ENCODE measurements around the gene RASGEF1B.
A peak's percentile ranks its signal among the peaks of the same experiment; 100 is the strongest.
"Not testable (repeated sequence)": the region's sequence is repeated elsewhere in the genome, so short reads cannot be mapped to it uniquely, and the experiment has no call there.

The RASGEF1B gene

GRCh38 chr4:81429031-81429430 lies 42.7 kb downstream of the RASGEF1B start:
- DNase-seq = no peak

- no peak for DNase-seq
Measured at GRCh38 chr4:81428002-81428401, 43.7 kb downstream of the RASGEF1B start.

DNA sequence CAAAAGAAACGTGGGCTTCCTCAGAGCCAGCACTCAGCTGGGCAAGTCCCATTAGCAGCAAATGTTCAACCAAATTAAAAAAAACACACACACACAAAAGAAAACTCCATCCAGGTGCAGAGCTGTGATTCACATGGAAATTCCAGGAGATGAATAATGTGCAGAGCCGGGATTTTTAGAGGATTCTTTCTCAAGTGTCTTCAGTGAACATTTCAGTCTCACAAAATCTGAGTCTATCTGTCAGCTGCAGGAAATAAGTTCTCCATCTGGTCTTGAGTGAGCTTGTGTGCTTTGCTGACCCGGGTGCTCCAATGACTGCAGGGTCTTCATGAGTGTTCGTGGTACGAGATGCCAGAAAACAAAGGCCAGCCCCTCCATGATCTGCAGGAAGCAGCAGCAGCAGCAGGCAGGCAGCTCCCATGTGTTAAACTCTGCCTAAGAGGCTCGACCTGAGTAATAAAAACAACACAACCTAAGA lies 44.3 kb downstream of the RASGEF1B start:
- DNase-seq = no peak

- DNase-seq = no peak
Measured at GRCh38 chr4:81426770-81427289, 44.9 kb downstream of the RASGEF1B start.

DNA sequence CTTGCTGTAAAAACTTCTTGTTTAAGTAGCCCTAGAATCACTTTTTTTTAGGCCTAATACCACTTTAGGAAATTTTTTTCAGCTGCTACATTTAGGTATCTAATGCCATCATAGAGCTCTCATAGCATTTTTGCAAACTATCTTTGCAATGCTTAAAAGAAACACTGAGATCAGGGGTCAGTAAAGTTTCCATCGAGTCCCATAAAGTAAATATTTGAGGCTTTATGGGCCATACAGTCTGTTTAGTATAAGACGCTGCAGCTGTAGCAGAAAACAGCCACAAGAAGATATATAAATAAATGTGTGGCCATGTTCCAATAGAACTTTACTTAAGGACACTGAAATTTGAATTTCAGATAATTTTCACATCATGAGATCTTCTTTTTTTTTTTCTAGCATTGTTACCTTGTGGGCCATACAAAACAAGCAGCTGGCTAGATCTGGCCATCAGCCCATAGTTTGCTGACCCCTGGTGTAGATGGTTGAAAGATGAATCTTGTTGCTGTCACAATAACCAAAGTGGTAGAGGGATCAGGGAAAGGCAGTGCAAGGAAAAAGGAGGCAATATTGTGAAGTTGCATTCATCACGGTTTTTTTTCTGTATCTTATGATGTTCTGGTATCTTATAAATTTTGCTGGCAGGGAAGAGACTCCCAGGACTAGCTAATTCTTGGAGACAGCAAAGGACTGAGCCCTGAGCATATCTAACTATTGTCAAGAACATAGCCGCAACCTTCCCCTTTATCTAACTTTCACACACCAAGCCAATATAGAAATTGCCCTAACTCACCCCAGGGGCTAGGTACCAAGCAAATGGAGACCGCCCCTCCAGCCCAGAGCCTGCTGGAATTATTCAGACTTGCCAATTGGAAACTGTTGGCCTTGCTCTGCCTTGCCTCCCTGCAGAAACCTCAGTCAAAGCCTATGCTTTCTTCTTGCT lies 46.6 kb downstream of the RASGEF1B start:
- no peak for DNase-seq

- DNase-seq = no peak
Measured at GRCh38 chr4:81424336-81424735, 47.4 kb downstream of the RASGEF1B start.

- no peak for DNase-seq
Measured at GRCh38 chr4:81422595-81422994, 49.1 kb downstream of the RASGEF1B start.

GRCh38 chr4:81421346-81422218 lies 50.1 kb downstream of the RASGEF1B start:
- peak; percentile 77 for DNase-seq

DNA sequence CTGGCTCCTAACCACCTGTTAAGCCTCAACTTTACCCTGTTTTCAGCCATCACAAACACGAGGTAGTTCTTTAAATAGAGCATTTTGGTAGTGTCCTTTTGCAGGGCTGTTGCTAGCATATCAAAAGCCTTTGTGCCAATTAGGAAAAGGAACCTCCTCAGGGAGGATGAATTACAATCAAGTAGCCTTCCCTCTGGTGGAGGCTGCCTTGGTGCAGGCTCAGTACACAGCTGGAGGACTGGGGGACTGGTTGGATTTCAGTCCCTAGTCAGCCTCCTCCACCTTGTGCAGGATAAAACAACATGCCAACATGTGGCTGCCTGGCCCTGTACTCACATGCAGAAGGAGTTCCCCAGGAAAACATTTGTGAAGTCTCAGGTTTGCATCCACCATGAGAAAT lies 53.1 kb downstream of the RASGEF1B start:
- no peak for DNase-seq

- no peak for DNase-seq
Measured at GRCh38 chr4:81412946-81413495, 58.7 kb downstream of the RASGEF1B start.

DNA sequence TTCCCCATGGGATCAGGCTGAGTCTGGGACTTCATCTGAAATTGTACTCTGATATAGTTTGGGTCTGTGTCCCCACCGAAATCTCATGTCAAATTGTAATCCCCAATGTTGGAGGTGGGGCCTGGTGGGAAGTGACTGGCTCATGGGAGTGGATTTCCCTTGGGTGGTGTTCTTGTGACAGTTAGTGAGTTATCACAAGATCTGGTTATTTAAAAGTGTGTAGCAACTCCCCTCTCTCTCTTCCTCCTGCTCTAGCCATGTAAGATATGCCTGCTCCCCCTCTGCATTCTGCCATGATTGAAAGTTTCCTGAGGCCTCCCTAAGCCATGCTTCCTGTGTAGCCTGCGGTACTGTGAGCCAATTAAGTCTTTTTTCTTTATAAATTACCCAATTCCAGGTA lies 61.0 kb downstream of the RASGEF1B start:
- DNase-seq = no peak

GRCh38 chr4:81409836-81410235 lies 61.9 kb downstream of the RASGEF1B start:
- DNase-seq = no peak

GRCh38 chr4:81408341-81408740 lies 63.4 kb downstream of the RASGEF1B start:
- DNase-seq = no peak

DNA sequence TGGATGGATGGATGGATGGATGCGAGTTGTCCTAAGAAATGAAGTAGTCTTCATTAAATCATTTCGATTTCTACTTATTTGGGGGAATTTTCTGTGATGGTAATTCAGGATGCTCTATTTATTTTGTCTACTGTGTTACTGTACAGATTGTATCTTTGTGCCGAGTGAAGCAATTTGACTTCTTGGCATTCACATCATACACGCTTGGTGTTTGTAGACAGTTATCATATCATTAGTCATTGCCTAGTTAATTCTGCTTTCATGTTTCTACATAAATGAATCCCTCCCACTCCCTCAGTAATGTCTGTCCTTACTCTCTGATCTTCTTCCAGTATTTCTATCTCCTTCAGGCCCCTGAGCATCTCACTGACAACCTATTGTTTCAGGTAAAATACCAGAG lies 64.0 kb downstream of the RASGEF1B start:
- DNase-seq = no peak

DNA sequence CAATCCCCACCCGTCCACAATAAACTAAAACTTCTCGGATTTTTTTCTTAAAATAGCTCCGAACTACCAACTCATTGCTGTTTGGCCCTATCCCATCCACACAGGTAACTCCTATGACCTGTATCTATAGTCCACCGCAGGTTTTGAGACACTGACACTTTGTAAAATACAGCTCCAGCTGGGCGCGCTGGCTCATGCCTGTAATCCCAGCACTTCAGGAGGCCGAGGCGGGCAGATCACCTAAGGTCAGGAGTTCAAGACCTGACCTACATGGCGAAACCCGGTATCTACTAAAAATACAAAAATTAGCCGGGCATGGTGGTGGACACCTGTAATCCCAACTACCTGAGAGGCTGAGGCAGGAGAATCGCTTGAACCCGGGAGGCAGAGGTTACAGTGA lies 65.2 kb downstream of the RASGEF1B start:
- DNase-seq = not testable (repeated sequence)

DNA sequence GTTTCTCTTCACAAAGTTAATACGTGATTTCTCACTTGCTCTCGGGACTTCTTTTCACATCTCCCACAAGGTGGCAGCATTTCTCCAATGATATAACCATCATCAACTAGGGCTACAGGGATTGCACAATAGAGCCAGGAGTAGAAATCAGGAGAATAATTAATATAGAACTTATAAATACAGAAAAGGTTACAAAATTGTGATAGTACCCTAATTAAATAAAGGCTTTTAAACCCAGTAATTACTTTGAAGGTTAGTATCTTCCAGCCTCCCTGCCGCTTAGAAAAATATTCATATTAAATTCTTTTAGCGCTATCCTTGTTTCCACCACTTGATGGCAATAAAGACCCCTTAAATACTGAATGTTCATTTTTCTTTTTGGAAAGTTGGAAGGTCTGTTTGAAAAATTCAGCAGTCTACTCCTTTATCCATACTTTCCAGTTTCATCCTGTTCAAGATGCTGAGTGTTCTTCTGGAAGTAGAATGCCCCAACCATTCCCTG lies 65.8 kb downstream of the RASGEF1B start:
- peak; percentile 19 for DNase-seq

DNA sequence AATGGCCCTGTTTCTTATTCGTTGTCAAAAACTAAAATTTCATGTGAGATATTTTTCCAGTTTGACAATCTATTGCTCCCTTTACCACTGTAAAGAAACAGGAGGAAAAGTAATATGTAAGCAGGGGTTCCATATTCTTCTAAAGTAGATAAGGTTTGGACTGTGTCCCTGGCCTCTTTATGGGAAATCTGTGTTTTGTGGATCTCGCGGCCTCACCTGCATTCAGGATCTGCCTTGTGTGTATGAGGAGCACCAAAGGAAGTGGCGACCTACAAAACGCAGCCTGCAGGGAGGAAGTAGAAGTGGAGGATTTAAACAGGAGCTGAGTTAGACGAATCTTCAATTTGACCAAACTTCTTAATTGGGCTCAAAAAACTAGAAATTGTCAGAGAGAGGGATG lies 67.0 kb downstream of the RASGEF1B start:
- DNase-seq = no peak

DNA sequence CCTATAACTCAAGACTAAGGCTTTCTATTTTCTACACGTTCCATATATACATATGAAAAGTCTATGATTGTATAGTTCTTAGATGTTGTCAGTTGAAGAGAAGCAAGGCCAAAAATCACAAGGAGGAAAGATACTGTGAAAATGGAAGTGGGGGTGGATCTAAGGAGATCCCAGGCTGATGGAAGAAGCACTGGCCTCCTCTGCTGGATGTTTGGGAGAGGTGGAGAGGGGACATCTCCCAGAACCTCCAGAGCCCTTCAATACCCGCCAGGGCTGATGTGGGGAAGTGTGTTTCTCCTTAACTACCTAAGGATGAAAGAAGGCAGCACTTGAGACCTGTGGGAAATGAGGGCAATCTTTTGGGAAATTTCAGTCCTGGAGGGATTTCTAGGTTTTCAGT lies 67.4 kb downstream of the RASGEF1B start:
- DNase-seq = no peak

DNA sequence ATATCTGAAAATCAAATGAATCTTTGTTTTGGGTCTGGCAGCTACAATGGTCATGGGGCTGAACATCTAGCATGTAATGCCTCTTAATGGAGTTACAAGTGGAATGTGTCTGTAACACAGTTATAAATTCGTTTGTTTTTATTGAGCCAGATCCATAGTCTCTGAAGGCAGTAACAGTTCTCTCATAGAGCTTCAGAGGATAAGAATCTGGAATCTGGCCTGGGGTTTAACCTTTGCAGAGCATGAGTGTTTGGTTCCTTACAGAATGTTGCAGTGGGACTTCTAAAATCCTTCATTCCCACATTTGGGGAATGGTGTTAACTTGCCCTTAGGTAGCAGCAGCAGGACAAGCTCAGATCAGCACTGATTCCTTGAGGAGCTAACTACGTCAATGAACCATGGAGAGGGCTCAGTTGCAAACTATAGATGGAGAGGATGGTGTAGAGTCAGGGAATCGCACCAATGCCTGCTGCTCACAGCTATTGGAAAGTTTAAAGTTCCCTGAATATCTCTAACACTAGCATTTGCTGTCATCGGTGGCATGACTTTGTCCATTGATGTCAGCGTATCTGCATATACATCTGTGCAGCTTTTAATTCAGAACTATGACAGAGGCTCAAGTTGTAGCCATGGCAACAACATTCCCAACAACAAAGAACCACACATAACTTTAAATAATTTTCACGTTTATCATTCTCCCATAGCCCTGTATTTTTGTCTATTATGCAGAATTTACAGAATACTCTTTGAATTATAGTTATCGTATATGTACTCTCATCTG lies 72.2 kb downstream of the RASGEF1B start:
- DNase-seq = no peak

DNA sequence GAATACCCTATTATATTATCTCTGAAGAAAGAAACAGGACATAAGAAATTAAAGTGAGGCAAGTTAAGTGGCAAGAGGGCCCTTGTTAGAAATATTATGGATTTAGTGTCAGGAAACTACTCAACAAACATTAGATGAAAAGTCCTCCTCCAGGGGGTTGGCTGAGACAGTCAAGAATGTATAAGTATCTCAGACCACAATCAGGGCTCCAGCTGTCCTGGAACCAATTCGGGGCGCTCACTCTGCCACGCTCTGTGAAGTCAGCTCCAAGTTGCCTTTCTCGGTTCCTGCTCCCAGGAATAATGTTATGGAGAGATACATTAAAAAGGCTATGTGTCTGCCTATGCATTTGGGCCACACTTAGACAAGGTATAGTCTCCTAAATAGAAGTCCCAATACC lies 73.3 kb downstream of the RASGEF1B start:
- no peak for DNase-seq

- no peak for DNase-seq
Measured at GRCh38 chr4:81397635-81398034, 74.1 kb downstream of the RASGEF1B start.

DNA sequence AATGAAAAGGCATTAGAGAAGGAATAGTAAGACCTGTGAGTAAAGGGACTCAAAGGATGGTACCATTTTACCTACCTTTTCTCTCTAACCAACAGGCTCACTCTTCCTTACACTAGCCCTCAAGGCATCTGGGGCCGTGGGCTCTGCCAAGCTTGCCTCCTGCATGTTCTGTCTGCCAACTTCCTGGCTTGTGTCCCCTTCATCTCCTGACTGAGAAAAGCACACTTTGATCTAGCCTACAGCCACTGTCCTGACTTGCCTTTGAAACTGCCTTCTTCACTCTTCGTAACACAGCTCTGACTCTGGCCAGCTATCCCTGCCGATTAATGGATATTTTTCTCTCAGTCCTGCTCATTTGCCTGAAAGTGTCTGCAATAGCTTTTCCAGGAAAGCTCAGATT lies 76.5 kb downstream of the RASGEF1B start:
- no peak for DNase-seq

Data from SIG-M5 (cell line).